Fibroblast of pulmonary artery (primary cell): Measurements from ENCODE around the gene GBA2.

ENCODE experiments used
- DNase-seq: peaks from one replicate; pipeline ENCODE4 v3.0.0-alpha.2; 2010; ENCODE audit warnings: low read depth
- H3K4me3 ChIP-seq: replicated peaks from 2 replicates; pipeline ENCODE4 v1.5.1; 2011; ENCODE audit warnings: low read depth, mild to moderate bottlenecking, control low read depth, low read length, moderate library complexity
- TF ChIP-seq, protein P1 (sequence below): IDR thresholded peaks from 2 replicates; pipeline ENCODE4 v1.5.1; 2011; ENCODE audit warnings: mild to moderate bottlenecking, control low read depth, low read length, inconsistent platforms; ENCODE audit errors: missing control alignments

GBA2 gene

DNA sequence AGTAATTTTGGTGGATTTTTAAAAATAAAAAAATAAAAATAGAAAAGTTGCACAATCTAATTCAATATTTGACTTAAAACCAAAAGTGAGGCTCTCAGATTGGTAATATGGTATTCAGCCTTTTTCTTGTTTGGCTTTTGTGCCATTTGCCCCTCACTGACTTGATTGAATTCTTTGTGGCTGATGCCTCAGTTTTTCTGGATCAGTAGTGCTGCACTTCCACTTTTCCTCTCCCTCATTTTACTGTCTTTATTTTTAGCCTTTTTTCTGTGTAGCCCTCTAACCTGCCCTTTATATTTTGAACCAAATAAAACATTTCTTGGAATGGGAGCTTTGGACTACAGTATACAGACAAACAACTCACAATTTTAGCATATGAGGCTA is 8.9 kb upstream of the GBA2 start:
- H3K4me3 ChIP-seq: no peak overlapping the region
- DNase-seq: no peak
- TF ChIP-seq, protein P1, sequence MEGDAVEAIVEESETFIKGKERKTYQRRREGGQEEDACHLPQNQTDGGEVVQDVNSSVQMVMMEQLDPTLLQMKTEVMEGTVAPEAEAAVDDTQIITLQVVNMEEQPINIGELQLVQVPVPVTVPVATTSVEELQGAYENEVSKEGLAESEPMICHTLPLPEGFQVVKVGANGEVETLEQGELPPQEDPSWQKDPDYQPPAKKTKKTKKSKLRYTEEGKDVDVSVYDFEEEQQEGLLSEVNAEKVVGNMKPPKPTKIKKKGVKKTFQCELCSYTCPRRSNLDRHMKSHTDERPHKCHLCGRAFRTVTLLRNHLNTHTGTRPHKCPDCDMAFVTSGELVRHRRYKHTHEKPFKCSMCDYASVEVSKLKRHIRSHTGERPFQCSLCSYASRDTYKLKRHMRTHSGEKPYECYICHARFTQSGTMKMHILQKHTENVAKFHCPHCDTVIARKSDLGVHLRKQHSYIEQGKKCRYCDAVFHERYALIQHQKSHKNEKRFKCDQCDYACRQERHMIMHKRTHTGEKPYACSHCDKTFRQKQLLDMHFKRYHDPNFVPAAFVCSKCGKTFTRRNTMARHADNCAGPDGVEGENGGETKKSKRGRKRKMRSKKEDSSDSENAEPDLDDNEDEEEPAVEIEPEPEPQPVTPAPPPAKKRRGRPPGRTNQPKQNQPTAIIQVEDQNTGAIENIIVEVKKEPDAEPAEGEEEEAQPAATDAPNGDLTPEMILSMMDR: no peak

- no peak overlapping the region for H3K4me3 ChIP-seq
- DNase-seq: no peak
- TF ChIP-seq, protein P1: no peak
Measured at GRCh38 chr9:35757226-35757891, 8.3 kb upstream of the GBA2 start.

DNA sequence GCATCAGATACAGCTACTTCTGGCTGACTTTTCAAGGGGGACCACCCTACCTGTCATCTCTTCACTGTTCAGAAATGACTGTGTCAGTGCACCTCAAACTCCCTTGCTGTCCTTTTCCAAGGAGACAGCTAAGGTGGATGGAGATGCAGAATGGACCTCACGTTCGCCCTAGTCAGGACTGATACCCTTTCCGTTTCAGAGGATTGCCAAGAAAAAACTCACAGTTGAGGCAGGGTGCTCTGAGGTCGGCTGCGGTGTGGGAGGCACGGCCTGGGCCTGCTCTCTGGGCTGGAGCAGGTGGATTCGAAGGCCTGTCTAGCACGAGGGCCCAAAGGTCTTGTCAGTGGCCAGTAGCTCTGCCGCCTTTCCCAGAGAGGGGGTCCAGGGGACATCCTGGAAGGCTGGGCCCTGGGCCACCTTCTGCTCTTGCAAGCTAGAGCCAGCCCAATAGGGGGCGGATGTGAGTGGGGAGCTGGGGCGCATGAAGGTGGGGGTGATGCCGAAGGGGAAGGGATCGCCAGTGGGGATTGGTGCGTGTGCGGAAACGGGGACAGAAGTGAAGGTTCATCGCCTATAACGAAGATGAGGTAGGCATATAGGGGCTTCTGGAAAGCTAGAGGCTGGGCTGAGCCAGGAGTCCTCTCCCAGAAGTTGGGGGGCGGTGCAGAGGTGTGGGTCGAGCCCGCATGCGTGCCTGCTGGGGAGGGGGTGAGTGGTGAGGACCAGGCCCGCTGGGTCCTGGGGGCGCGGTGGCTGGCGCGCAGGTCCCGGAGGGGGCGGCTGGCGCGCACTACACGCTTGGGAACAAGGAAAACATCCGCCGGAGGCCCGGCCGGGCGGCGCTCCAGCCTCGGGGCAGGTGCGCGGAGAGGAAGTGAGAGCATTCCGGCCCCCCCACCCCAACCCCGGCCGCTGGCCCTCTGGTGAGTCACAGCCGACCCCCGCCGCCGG is 7.5 kb upstream of the GBA2 start:
- H3K4me3 ChIP-seq: peak overlapping the region; percentile 32
- TF ChIP-seq, protein P1: peak; percentile 57
- DNase-seq: peak; percentile 26

- TF ChIP-seq, protein P1: no peak
- no peak for DNase-seq
Measured at GRCh38 chr9:35755071-35755470, 6.0 kb upstream of the GBA2 start.

GRCh38 chr9:35754264-35754663 is 5.2 kb upstream of the GBA2 start, which contains the start of gene MSMP:
Gene MSMP (minus strand): TSS chr9:35754276. CDS start chr9:35754129, 147 bp downstream.
- TF ChIP-seq, protein P1: no peak
- no peak for DNase-seq
- H3K4me3 ChIP-seq: no peak within 1 kb of the TSS

More at GRCh38 chr9:35755071-35755470, 6.0 kb upstream of the GBA2 start:
- no peak overlapping the region for H3K4me3 ChIP-seq

- H3K4me3 ChIP-seq: no peak overlapping the region
- no peak for DNase-seq
- TF ChIP-seq, protein P1: no peak
Measured at GRCh38 chr9:35753466-35753865, 4.4 kb upstream of the GBA2 start.
